Right ventricle myocardium superior (tissue), 1 donor: ENCODE results near the gene ELAC2. TPM values are rescaled to one million over a fixed set of nuclear protein-coding genes. Genes with fewer than 3 reads are reported as not detected.
A peak's percentile ranks its signal among the peaks of the same experiment; 100 is the strongest.

ENCODE experiments used
- ATAC-seq: fragments of 200-7000 bp; cut with Tn5 transposase; one replicate; pipeline ENCODE4 v1.9.1; 2020; ENCODE audit warnings: mild to moderate bottlenecking; ENCODE audit not compliant: poor library complexity
- DNase-seq: peaks from one replicate; pipeline ENCODE4 v3.0.0-alpha.2; 2020
- intact Hi-C: fragments of 100-400 bp; cut with DNase I; formaldehyde crosslinking; loops from one replicate; pipeline ENCODE4 v1.11.2; 2022
- total RNA-seq: library from RNA; stranded (reverse); fragmentation: NEBNext Ultra II Directional; extraction: Animal tissue kit (Norgen Biotek cat#: 25700); gene quantifications from one replicate; pipeline ENCODE4 v1.2.1, GENCODE V29; 2021
- donor health status: DM: no; HTN: yes; CAD: no; lungs with severe emphysema.

Gene ELAC2
- total RNA-seq, 1 donor from 2014 or later: 62.5 TPM

DNA sequence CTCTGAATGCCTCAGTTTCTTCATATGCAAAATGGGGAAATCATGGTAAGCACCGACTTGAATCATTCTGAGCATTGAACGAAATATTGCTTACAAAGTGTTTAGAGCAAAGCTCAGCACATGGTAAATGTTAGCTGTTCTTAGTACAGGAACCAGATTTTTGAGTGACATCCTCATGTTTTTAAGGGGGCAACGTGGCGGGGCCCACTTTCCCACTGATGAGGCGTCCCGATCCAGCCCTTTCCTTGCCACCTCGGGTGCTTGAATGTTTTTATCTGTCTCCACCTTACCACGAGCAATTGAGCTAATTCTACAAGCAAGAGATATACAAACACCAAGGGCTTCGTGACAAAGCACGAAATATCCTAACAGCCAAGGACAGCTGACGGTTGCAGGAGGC, 49.9 kb downstream of the ELAC2 start:
- intact Hi-C loops: no loop called here
- no peak for DNase-seq
- no peak for ATAC-seq

DNA sequence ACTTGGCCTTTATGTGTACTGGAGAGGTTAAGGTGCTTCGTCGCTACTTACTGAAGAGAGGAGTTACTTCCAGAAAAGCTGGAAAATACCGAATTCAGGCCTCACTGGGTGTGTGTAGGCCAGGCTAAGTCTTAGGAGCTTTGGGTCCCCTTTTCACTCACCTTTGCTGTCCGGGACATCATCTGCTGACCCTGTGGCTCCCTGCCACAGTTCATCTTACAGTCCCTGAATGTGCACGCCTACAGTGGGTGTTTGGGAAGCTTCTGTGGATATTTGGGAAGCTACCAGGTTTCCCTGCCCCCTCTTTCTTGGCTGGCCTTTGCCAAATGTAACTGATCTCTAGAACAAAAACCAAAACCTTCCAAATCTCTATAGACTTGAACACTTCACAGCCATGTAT, 51.4 kb downstream of the ELAC2 start:
- ATAC-seq (no peak), DNase-seq (no peak)
- intact Hi-C loops: no loop called here

- no peak for ATAC-seq
- no peak for DNase-seq
- intact Hi-C loops: no loop called here
Observed at GRCh38 chr17:12965988-12966387, 51.8 kb downstream of the ELAC2 start.

- DNase-seq: no peak
- ATAC-seq: no peak
- intact Hi-C loops: no loop called here
Observed at GRCh38 chr17:12964840-12965239, 53.0 kb downstream of the ELAC2 start.

DNA sequence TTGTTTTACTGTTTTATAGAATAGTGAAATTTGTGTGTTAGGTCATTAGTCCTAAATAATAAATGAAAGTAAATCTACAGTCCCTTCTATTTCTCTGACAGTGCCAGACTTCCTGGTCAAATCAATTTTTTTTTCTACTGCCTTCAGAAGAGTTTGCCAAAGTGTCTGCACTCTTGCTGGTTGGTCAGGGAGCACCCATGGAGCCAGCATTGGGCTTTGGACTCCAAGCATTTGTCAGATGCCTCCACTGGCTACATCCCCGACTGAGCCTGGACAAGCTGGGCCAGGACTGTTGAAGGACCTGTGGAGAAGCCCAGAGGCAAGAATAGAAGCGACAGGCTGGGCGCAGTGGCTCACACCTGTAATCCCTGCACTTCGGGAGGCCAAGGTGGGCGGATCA, 53.7 kb downstream of the ELAC2 start:
- DNase-seq (no peak), ATAC-seq (no peak)
- intact Hi-C loops: no loop called here

DNA sequence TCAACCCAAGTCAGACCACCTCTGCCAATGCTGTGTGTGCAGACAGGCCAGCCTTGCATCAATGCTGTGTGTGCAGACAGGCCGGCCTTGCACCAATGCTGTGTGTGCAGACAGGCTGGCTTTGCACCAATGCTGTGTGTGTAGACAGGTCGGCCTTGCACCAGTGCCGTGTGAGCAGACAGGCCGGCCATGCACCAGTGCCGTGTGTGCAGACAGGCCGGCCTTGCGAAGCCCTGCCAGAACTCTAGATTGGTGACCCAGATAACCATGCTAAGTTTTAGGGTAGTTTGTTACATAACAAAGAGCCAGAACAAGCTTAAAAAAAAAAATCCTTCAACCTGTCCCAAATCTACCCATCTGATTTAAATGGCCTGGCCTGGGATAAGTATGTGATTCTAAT, 54.3 kb downstream of the ELAC2 start:
- intact Hi-C loops: no loop called here
- ATAC-seq (no peak), DNase-seq (no peak)

GRCh38 chr17:12961655-12962054, 56.2 kb downstream of the ELAC2 start:
- no peak for DNase-seq
- intact Hi-C loops: no loop called here
- no peak for ATAC-seq

DNA sequence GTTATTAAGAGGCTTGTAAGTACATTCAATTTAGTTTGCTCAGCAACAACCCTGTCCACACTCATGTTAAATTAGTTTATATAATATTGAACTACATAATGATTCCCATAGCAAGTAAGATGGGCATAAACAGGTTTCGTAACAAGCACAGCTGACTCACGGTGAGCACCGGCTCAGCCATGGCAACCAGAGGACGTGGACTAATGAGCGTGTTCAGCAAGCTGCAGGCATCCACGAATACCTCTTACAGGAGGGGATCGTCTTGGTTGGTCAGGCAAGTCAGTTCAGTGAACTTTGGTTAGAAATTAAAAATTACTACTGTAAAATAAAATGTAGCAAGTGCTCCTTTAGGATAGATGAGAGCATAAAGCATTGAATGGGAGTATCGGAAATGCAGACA, 58.4 kb downstream of the ELAC2 start:
- no peak for ATAC-seq
- DNase-seq: no peak
- intact Hi-C loops: no loop called here

- ATAC-seq (no peak), DNase-seq (no peak)
- intact Hi-C loops: no loop called here
Observed at GRCh38 chr17:12958786-12959185, 59.0 kb downstream of the ELAC2 start.

- no peak for ATAC-seq
- intact Hi-C loops: no loop called here
- DNase-seq: no peak
Observed at GRCh38 chr17:12955521-12955920, 62.3 kb downstream of the ELAC2 start.

DNA sequence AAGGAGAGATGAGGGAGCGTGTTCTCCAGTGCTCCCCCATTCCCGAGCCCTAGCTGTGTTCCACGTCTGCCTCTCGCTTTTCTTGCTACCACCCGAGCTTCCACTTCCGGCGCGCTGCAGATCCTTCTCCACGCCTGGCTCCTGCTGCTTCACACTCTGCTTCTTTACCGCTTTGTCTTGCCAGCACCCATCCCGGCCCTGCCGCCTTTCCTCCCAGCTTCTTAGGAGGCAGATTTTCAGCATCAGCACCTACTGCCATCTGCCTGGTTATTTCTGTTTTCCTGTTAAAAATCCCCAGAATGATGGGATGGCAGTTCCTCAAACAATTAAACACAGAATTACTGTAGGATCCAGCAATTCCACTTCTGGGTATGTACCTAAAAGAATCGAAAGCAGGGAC, 64.7 kb downstream of the ELAC2 start:
- DNase-seq (no peak), ATAC-seq (no peak)
- intact Hi-C loops: no loop called here

- DNase-seq: no peak
- intact Hi-C loops: no loop called here
- peak; percentile 52 for ATAC-seq
Observed at GRCh38 chr17:12952012-12952411, 65.8 kb downstream of the ELAC2 start.

- ATAC-seq (no peak), DNase-seq (no peak)
- intact Hi-C loops: no loop called here
Observed at GRCh38 chr17:12947047-12947446, 70.8 kb downstream of the ELAC2 start.

Other genes with a start within 250 kb of the ELAC2 start
- 7.9 TPM for gene ARHGAP44, start 228.5 kb downstream of the ELAC2 start, total RNA-seq